Lower leg skin (tissue), 3 donors: Measurements from ENCODE around the gene CHCHD1.

ENCODE experiments used
- CTCF ChIP-seq, 3 donors: fragments of 450-650 bp; IDR thresholded peaks; one replicate each; pipeline ENCODE4 v1.5.1; 2016; ENCODE audit warnings: antibody characterized with exemption in 3 of 3, mild to moderate bottlenecking in 3 of 3, moderate library complexity in 2 of 3
- POLR2A ChIP-seq, 2 donors: fragments of 450-650 bp; IDR thresholded peaks; one replicate each; pipeline ENCODE4 v1.6.1; 2016 to 2017; ENCODE audit warnings: antibody characterized with exemption in 2 of 2, mild to moderate bottlenecking in 1 of 2, moderate library complexity in 1 of 2

DNA sequence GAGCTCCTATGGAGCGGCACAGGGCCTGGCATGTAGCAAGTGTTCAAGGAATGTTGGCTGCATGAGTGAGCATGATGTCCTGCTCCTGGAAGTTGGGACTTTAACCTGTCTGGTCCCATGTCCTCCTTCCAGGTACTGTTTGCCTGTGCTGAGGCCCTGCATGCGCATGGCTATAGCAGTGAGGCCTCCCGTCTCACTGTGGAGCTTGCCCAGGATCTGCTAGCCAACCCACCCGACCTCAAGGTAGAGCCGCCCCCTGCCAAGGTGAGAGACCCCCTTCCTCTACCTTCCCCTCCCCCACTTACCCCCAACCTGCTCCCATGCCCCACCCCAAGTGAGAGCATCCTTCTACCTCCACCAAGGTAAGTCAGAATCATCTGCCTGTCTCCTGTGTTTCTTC lies 11.6 kb downstream of the CHCHD1 start:
- TF ChIP-seq POLR2A (IDR thresholded peaks at IDR 0.05) (no peak), CTCF (IDR thresholded peaks at IDR 0.05) (no peak)
